HG02885 (cell line): Measurements from ENCODE around the gene PARVA.

Experiments used
- ATAC-seq: cut with Tn5 transposase; IDR thresholded peaks from one replicate; pipeline ENCODE4 v1.9.1; 2021; ENCODE audit warnings: mild to moderate bottlenecking; ENCODE audit not compliant: unreplicated experiment, poor library complexity

PARVA gene

DNA sequence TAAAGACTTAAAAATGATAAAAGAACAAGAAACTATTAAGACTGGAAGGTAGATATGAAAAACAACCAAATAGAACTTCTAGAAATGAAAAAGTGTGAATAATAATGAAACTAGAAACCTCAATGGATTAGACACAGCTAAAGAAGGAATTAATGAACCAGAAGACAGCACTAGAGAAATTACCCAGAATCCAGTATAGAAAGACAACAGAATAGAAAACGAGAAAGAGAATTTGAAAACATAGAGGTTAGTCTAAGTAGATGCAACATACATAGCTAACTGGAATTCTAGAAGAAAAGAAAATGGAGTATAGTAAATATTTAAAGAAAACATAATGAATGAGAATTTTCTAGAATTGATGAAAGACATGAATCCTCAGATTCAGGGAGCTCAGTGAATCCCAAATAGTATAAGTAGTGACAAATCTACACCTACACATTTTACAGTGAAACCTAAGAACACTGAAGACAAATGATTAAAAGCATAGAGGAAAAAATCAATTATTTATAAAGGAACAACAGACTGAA, 111.9 kb downstream of the PARVA start:
- ATAC-seq, result no peak

DNA sequence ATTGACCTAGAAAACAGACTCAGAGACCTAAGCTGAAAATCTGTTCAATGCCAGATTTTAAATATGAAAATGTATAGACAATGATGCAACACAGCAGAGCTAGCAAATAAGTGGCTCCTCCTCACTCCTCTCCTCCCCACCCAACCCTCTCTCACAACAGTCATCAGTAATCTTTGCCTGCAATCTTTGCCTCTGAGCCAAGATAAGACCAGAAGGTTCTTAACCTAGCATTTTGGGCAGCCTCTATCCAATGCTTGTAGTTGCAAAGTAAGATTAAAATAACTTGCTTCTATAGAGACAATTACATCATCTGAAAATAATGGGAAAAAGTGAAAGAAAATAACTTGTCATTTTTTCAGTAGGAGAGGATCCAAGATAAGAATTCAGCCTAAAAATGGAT, 117.3 kb downstream of the PARVA start:
- no peak for ATAC-seq

DNA sequence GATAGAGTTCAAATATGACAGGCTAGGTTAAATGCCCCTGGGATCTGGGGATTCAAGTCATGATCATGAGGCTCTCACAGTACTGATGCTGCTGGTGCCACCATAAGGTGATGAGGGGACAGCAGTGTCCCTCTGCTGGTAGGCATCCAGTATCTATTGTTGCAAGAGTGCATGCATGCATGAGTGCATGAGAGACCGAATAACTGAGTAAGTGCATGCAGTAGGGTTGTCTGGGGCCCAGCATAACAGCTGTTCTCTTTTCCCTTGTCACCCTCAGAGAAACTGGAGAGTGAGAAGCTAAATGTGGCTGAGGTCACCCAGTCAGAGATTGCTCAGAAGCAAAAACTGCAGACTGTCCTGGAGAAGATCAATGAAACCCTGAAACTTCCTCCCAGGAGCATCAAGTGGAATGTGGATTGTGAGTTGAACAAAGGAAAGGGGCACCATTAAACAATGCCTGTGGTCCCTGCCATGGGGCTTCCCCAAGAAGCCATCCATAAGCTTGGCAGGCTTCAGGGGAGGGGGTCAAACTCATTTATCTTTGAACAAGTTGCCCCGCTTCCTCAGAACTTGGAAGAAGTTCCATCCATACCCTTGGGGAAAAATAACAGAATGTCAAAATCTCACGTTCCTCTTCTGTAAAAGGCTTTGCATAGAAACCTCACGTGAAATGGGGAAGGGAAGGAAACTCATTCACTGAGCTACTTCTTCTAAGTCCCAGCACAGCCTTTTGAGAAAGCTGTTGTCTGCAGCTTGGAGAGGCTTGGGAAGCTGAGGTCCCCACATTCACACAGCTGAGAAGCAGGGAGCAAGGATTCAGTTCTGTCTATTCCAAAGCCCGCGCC, 119.0 kb downstream of the PARVA start:
- no peak for ATAC-seq

DNA sequence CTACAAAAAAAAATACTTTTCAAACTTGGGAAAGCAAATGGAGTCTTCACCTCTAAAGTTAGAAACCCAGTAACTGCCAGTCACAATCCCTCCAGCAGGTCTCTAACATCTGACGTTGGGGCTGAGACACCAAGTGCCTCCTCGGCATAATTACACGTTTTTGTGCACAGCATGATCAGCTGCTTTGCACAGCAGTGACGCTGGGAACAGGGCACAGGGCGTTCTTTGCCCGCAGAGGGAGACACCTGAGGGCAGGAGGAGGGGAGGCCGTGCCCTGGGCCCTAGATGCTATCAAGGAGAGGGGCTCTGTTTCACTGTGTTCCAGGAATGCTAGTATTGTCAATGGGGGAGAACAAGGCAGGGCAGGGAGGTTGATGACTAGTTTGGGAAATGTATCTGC, 120.1 kb downstream of the PARVA start:
- ATAC-seq, result no peak

DNA sequence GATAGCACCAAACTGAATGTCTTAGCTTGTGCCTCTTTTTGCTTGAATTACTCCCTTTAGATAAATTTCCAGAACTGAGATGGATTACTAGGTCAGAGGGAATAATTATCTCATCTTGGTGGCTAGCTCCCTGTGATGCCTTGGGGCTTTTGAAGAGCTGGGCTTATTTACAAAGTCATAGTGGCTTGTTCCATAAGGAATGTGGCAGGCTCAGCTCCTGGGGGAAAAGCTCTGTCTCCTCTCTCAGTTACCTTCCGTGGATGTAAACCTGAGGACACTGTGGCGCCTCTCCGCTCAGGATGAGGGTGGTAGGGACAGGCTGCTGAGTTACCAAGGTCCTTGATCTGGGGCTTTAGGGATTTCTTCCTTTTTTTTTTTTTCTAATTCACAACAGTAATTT, 121.7 kb downstream of the PARVA start:
- no peak for ATAC-seq

DNA sequence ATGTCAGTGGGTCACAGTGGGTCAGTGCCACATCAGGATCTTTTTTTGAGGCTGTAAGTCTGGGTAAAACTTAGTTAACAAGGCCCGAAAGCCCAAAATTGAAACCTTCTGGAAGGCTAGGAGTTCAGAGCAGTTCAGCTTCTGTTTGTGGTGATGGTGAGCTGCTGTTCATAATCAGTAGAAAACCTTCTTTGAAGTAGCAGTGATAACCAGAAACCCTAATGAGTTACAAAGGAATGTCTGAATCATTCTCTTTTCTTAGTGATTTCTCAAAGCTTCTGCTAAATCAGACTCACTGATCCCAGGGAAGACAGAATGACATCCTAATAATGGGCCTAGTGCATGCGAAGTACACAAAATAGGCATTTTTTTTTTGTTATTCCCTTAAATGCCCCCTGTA, 124.7 kb downstream of the PARVA start:
- no peak for ATAC-seq

DNA sequence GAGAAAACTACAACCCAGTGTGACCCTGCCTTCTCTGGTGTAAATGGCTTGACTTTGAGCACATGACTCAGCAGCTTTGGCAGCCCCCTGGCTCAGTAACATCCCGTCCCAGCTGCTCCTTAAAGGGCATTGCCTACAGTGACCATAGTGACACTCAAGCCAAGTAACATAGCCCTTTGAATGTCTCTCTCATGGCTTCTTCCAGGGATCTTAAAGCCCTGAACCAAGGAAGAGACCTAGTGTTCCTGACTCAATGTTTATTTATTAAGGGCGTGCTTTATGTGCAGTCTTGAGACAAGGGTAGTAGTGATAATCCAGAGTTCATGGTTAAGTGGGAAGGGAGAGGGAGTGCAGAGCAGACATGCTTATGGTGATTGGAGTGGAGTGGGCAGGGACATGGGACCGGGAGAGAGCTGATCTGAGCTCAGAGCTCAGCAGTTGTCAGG, 125.7 kb downstream of the PARVA start:
- no peak for ATAC-seq

DNA sequence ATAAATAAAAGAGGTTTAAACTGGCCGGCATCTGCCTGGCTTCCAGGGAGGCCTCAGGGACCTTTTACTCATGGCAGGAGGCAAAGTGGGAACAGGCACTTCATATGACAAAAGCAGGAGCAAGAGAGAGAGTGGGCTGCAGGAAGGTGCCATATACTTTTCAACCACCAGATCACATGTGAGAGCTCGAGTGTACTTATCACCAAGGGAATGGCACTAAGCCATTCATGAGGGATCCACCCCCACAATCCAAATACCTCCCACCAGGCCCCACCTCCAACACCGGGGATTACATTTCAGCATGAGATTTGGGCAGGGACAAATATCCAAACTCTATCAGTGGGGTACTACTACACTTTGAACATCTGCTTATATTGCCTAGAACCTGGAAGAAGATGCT, 126.5 kb downstream of the PARVA start:
- no peak for ATAC-seq

DNA sequence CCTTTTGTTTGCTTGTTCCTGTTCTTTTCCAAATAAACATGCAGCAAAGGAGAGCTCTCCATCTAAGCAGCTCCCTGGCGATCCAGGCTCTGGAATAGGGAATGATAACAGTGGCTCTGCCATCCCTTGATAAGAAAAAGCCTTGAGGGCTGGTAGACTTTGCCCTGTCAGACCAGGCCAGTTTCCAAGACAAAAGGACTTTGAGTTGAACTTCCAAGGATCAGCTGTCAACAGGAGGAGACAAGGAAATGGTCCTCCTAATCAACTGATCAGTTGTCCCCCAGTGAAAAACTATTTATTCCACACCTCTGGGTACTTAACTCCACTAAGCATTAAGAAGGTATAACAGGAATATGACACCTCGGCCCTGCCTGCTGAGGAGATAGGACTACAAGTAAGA, 127.8 kb downstream of the PARVA start:
- no peak for ATAC-seq

DNA sequence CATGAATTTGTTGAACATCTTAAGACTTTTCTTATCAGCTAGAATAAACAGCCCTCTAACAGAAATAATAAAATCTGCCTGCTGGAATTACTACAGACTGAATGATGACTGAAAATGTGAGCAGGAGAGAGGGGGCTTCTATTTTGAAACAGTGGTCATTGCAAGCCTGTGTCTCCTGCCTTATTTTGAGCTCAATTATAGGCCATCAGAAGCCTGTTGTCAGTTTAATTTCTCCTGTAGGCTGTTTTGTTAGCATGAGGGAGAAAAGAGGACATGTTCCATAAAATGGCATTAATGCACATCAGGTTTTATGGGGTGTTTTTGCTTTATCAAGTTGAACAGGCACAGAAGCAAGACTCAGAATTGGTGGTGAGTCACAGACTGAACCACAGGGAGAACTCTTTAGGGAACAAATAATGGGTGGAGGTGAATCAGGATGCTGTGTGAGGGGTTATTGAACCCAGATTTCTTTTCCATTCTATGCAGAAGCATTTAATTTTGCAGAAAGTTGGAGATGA, 129.1 kb downstream of the PARVA start:
- ATAC-seq, result no peak

DNA sequence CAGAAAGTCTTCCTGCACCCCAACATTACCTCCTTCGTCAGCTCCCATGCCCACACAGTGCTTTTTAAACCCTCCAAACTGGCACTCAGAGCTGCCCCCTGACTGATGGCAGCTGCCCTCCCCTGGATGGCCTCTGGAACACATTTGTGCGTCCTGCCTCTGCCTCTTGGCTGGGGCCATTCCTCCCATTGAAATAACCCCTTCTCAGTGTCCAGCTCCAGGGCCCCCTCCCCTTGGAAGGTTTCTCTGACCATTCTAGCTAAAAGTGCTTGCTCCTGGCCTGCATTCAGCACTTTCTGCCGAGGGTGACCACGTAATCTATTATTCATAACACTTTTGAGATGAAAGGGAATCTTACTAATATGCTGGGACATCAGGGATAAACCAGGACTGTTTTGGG, 130.0 kb downstream of the PARVA start:
- no peak for ATAC-seq

DNA sequence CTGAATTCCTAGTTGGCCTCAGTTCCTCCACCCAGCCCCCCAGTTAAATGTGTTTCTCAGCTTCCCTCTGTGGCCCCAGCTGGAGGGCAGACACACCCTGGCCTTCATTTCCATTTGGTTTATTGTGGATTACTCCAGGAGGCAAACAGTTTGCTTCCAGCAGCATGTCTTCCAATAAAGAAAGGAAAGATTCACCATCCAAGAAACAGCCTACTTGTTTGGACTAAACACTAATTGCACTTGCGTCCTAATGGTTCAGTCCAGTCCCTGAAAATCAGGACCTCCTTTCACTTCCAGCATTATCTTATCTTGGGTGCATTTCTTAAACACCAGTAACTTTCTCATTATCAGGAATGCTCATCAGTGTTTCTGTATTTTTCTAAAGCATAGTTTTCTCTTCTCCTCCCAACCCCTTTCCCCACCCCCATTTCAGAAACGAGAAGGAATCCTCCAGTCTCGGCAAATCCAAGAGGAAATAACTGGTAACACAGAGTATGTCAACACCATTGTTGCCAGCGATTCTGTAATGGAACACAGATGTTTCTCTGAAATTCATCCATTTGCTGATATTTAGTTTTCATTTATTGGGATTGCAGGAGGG, 130.9 kb downstream of the PARVA start:
- ATAC-seq, result no peak

DNA sequence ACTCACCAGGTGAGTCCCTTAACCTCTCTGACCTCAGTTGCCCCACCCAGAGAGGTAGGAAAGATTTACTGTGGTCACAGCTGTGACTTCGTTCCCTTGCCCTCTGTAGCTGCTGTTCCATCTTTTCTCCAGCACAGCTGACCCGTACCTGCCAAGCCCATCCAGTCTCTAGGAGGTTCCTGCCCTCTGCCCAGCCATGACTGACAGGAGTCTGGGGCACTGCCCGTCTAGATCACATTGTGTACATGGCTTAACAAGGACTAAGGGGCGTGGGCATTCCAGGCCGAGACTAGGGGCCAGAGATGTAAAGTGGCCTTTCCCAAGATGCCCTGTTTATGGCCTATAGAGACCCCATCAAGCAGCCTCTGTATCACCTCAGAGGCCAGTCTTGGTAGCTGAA, 132.0 kb downstream of the PARVA start:
- ATAC-seq, result no peak

DNA sequence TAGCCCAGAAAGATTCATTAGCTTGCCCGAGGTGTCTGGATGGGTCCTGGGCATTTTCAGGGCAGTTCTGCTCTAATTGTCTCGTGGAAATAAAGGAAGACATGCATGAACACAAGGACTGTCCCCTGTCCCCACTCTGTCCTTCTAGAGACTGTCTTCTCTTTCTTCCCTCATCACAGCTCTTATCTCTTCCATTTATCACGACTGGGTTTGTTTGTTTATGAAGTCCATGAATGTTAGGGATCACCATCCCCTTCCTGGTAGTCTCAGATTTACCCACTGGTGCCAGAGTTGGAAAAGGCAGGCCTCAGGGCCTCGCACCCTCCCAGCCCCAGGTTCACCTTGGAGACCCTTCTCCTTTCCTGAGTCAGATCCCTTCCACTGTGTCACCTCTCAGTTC, 134.8 kb downstream of the PARVA start:
- no peak for ATAC-seq

DNA sequence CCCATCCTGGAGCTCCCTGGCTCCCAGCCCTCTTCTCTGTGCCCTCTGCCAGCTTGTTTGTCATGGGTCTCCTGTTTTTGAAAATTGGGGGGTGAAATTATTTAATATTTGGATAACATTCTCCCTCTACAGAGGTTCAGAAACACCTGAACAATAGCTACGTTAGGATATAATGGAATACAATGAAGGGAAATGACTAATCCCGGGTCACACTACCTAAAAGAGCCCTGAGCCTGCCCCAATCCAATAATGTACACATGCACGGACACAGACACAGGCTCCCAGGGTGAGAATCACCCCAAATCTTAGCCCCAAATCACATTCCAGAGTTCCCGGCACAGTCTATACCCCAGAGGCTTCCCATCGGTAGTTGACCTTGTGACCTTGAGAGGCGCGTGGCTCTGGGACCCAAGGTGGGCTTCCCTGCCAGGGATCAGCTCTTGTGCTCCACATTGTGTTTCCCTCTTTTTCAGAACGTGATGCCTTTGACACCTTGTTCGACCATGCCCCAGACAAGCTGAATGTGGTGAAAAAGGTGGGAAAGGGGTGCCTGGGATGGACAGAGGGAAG, 135.5 kb downstream of the PARVA start:
- no peak for ATAC-seq

DNA sequence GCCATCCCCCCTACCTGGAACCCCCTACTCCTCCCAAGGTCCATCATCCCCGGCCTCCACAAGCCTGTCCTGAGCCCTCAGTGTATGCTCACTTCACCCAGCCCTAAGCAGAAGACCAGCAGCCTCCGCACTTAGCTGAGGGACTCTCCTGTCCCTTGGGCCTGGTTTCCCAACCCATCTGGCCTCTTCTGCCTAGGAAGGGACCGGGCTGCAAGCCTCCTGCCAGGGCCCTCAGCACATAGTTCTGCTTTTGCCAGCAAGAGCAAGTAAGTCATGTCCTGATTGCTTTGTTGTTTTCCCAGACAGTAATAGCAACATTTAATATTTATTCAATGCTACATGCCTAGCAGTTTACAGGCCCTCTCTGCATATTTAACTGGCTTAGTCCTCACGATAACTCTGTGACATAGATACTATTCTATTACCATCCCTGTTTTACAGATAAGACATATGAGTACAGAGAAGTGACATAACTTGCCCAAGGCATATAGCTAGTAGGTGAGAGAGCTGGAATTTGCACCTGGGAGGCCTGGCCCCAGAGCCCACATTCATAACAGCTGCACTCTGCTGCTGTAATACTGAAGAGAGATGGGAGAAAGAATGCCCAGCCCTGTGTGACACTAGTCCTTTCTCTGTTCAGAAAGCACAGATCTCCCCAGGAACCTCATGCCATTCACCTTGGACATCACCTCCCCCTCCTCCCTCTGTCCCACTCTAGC, 139.2 kb downstream of the PARVA start:
- ATAC-seq, result no peak

DNA sequence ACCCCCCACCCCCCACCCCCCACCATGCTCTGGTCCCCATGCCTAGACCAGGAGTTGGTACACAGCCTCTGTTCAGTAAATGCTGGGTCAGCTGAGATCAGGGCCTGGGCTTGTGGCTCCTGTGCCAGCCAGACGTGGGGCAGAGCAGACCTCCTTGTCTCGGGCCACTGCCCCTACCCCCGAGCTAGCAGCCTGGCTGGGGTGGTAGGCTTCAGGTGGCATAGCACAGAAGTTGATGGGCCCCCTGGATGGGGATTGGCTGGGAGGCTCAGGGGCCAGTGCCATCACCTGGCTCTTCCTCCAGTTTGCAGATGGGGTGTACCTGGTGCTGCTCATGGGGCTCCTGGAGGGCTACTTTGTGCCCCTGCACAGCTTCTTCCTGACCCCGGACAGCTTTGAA, 139.9 kb downstream of the PARVA start:
- no peak for ATAC-seq

DNA sequence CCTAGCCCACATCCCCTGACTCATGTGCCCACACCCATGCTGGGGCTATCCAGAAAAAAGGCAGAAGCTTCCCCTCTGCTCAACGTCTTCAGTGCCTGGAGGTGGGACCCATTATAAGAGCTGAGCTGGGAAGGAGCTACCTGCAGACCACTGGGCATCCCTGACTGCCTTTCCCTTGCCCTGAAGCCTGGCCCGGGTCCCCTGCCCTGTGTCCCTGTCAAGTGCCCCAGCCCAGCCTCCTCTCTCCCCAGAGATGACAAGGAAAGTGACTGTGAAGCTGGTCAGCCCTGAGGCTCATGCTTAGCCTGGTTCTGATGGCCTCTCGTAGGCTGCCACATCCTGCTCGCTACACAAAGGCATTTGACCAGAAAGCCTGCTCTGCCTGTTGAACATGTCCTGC, 140.4 kb downstream of the PARVA start:
- ATAC-seq, result no peak

DNA sequence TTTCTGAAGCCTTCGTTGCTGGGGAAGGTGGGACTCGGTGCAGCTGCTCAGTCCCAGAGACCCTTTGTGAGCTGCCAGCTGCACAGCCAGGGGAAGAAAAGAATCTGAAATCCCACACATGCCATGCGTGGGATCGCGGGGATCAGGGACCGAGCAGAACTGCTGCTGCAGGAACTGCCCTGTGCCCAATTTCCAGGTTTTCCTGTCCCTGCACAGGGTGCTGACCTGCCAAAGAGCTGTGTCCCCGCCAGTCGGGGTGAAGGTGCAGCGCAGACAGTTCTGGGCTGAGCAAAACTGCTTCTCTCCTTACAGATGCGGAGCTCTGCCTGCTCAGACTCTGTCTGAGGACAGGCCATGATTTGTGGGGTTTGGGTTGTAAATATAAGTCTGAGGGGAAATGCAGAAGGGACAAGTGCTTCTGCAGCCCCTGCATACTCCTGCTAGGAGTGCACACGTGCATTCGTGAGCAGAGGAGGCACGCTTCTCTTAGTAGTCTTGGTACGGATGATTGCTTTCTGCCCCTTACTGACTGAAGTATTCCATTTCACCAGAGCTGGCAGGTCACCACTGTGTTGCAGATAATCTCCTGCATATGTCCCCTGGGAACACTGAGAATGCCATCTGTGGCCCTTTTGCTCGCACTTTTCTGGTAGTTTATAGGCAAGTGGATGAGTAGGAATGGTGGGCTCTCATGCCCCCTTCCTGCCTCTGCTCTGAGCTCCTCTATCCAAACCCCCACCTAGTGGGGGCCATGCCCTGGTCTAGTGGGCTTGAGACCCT, 141.4 kb downstream of the PARVA start:
- ATAC-seq, result no peak

DNA sequence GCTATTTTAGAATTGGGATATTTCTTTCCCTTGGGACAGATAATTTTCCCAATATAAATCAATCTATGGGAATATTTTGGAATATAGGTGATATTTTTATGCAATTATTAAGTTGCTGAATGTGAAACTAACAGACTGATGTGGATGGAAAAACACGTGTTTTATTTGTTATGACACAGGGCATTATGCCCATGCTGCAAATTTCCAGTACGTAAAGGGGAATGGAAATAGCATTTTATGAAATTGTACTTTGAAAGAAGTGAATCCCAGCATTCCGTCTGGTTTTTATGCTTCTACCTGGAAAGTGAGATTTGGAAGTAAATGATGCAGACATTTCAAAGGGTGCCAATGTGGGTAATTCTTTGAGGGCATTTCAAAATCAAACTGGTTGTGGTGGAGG, 142.7 kb downstream of the PARVA start:
- no peak for ATAC-seq
